ENCODE data around the gene RBFOX2. TPM values are rescaled to one million over a fixed set of nuclear protein-coding genes. Genes with fewer than 3 reads are reported as not detected.

The RBFOX2 gene
- total and polyA plus RNA-seq, 2 of the 8 experiments (the other 6 are each of a cell fraction or from before 2014, with no cell fraction given), result 121 to 122 TPM

- no peak for FAIRE-seq
- CTCF ChIA-PET (ENCODE audit: partially characterized antibody), result no interaction called here
- 89% methylated on average over 1 of the region's 1 CpG; no CpG with 5 or more reads in 1 of the 2 experiments for WGBS, 2 experiments (ENCODE audit: extremely low coverage in 1 of 2, insufficient coverage in 1 of 2, insufficient read length in 1 of 2, insufficient replicate concordance in 2 of 2, low coverage in 1 of 2, low lambda C conversion rate in 2 of 2, missing lambda C conversion rate in 1 of 2)
These were observed 44.9 kb upstream of the RBFOX2 start for GRCh38 chr22:36073476-36073875.

More at GRCh38 chr22:36073476-36073875, 44.9 kb upstream of the RBFOX2 start:
- Histone ChIP-seq H2BK120ac (replicated peaks; ENCODE audit: low read depth, low read length) (no peak overlapping the region), H3K4me2 (ENCODE audit: insufficient read depth in 1 of 2, low read depth in 2 of 2, low read length in 2 of 2) (no peak overlapping the region), H3K14ac (ENCODE audit: insufficient read length) (no peak overlapping the region), H2BK20ac (ENCODE audit: low read length) (no peak overlapping the region), H3K56ac (replicated peaks; ENCODE audit: insufficient read length, low read depth, low read length) (no peak overlapping the region), H3K36me3 (ENCODE audit: control insufficient read depth in 2 of 4, insufficient read depth in 4 of 4, low read length in 3 of 4) (no peaks in the 10 kb centered on the region), H4K20me1 (replicated peaks in 1 of 2; ENCODE audit: control insufficient read depth in 1 of 2, insufficient read depth in 2 of 2, low read length in 2 of 2) (no peaks in the 10 kb centered on the region), H3K4me3 (ENCODE audit: extremely low read depth in 1 of 4, insufficient read depth in 2 of 4, low read depth in 3 of 4, low read length in 4 of 4) (no peak overlapping the region), H3K23ac (ENCODE audit: insufficient read length) (no peak overlapping the region), H4K8ac (ENCODE audit: extremely low read depth, insufficient read depth, low read length) (no peak overlapping the region), H3K18ac (ENCODE audit: extremely low read depth, low read length) (no peak overlapping the region), H3K4me1 (replicated peaks in 1 of 4; ENCODE audit: control insufficient read depth in 3 of 4, insufficient read depth in 4 of 4, low read length in 3 of 4) (no peaks in the 10 kb centered on the region), H2AK5ac (ENCODE audit: low read depth, low read length) (no peak overlapping the region), H4K5ac (ENCODE audit: insufficient read length, low read depth, low read length) (no peak overlapping the region), H2BK5ac (ENCODE audit: low read depth, low read length) (no peak overlapping the region), H3K79me1 (ENCODE audit: low read depth, low read length) (no peaks in the 10 kb centered on the region), H3K4ac (replicated peaks; ENCODE audit: insufficient read length, low read depth, low read length) (no peak overlapping the region), H2BK15ac (ENCODE audit: low read length) (no peak overlapping the region), H2BK12ac (ENCODE audit: low read depth, low read length) (no peak overlapping the region), H3K79me2 (ENCODE audit: control insufficient read depth in 1 of 2, insufficient read depth in 2 of 2, low read length in 2 of 2) (no peaks in the 10 kb centered on the region), H3K23me2 (ENCODE audit: low read depth, low read length) (no peaks in the 10 kb centered on the region), H3K9me3 (ENCODE audit: insufficient read depth in 2 of 2, low read depth in 1 of 2, low read length in 1 of 2) (no peaks in the 10 kb centered on the region), H3K27me3 (replicated peaks in 1 of 4; ENCODE audit: control insufficient read depth in 3 of 4, extremely low read depth in 1 of 4, insufficient read depth in 3 of 4, low read length in 3 of 4) (no peaks in the 10 kb centered on the region), H3K9ac (replicated peaks in 1 of 4; ENCODE audit: extremely low read depth in 1 of 4, low read depth in 3 of 4, low read length in 3 of 4) (no peak overlapping the region), H2AFZ (ENCODE audit: low read length) (no peak overlapping the region), H4K91ac (replicated peaks; ENCODE audit: insufficient read length, low read length) (no peak overlapping the region), H3K27ac (ENCODE audit: low read depth, low read length) (no peak overlapping the region)
- TF ChIP-seq SIRT6 (IDR thresholded peaks at IDR 0.05; ENCODE audit: low read length) (no peak), SAP30 (IDR thresholded peaks at IDR 0.05; ENCODE audit: insufficient read depth, insufficient replicate concordance, low read length) (no peak), ATF3 (IDR thresholded peaks at IDR 0.05; ENCODE audit: insufficient read depth, low read depth, low read length) (no peak), SP2 (IDR thresholded peaks at IDR 0.05; ENCODE audit: low read length) (no peak), JUND (IDR thresholded peaks at IDR 0.05; ENCODE audit: low read length) (no peak), CREB1 (IDR thresholded peaks at IDR 0.05) (no peak)
- DNase-seq (ENCODE audit: low read depth in 1 of 2, low spot score in 2 of 2), result no peak
- POLR2A ChIA-PET (ENCODE audit: partially characterized antibody), result interaction anchor here (1.2 kb wide), 1 partner anchor 12 kb away, joined by 3 read pairs; no protein-coding TSS in a partner anchor

Measured in H1 (cell line).